HG02938 (cell line): Measurements from ENCODE around the gene IMPDH1.

ENCODE experiments used
- ATAC-seq: cut with Tn5 transposase; IDR thresholded peaks from one replicate; pipeline ENCODE4 v1.9.1; 2021; ENCODE audit warnings: mild to moderate bottlenecking, moderate library complexity; ENCODE audit not compliant: unreplicated experiment

The IMPDH1 gene

GRCh38 chr7:128363261-128363721 is 46.5 kb downstream of the IMPDH1 start:
- no peak for ATAC-seq

GRCh38 chr7:128362670-128363069 is 47.1 kb downstream of the IMPDH1 start:
- no peak for ATAC-seq

GRCh38 chr7:128361411-128362379 is 48.1 kb downstream of the IMPDH1 start, which contains the start of gene PRRT4:
TSS of gene PRRT4 (minus strand) at chr7:128361690.
- ATAC-seq: no peak

GRCh38 chr7:128360359-128360678 is 49.5 kb downstream of the IMPDH1 start:
- ATAC-seq: no peak

- ATAC-seq: no peak
Measured at GRCh38 chr7:128359939-128360338, 49.8 kb downstream of the IMPDH1 start.

GRCh38 chr7:128359336-128359735 is 50.4 kb downstream of the IMPDH1 start:
- no peak for ATAC-seq

- ATAC-seq: no peak
Measured at GRCh38 chr7:128358233-128358632, 51.5 kb downstream of the IMPDH1 start.

GRCh38 chr7:128357217-128357613 is 52.6 kb downstream of the IMPDH1 start:
- no peak for ATAC-seq

- no peak for ATAC-seq
Measured at GRCh38 chr7:128356546-128357216, 53.1 kb downstream of the IMPDH1 start.

GRCh38 chr7:128353610-128354009 is 56.2 kb downstream of the IMPDH1 start:
- ATAC-seq: no peak

GRCh38 chr7:128353189-128353588 is 56.6 kb downstream of the IMPDH1 start:
- no peak for ATAC-seq

- ATAC-seq: no peak
Measured at GRCh38 chr7:128352636-128353035, 57.1 kb downstream of the IMPDH1 start.

GRCh38 chr7:128352153-128352537 is 57.6 kb downstream of the IMPDH1 start:
- no peak for ATAC-seq

GRCh38 chr7:128351296-128352152 is 58.3 kb downstream of the IMPDH1 start:
- no peak for ATAC-seq

GRCh38 chr7:128350708-128351295 is 59.0 kb downstream of the IMPDH1 start:
- ATAC-seq: no peak

- no peak for ATAC-seq
Measured at GRCh38 chr7:128349466-128349825, 60.3 kb downstream of the IMPDH1 start.

GRCh38 chr7:128347647-128348097 is 62.1 kb downstream of the IMPDH1 start:
- ATAC-seq: no peak

GRCh38 chr7:128344431-128344774 is 65.4 kb downstream of the IMPDH1 start:
- no peak for ATAC-seq

- ATAC-seq: peak; percentile 92
Measured at GRCh38 chr7:128343554-128344430, 66.0 kb downstream of the IMPDH1 start, which contains the start of gene RBM28. TSS of gene RBM28 (minus strand) at chr7:128343908. CDS start at chr7:128343793, 115 bp downstream.
